ENCODE measurements around the gene HAPLN2. TPM values are rescaled to one million over a fixed set of nuclear protein-coding genes. Genes with fewer than 3 reads are reported as not detected.

The HAPLN2 gene
- total and polyA plus RNA-seq, 2 of the 4 experiments (the other 2 are of a cell fraction): not detected

DNA sequence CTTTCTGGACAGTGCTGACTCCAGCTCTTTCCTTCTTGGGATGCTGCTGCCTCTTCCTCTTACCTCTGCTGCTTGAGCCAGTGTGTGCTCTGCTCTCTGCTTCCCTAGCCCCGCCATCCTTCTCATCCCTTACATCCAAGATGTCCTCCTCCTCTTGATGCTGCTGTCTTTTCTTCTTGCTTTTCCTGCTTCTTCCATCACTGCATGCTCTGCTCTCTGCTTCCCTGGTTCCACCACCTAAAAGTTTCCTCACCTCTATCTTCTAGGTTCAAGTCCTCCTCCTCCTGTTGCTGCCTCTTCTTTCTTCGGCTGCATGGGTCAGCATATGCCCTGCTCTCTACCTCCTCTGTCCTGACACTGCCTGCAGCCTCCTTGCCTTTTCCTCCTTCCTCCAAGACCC lies 24.2 kb upstream of the HAPLN2 start:
- H3K4me2 ChIP-seq (ENCODE audit: low read depth, low read length): no peak overlapping the region
- peaks cover 33% of the 10 kb centered on the region for H3K36me3 ChIP-seq (ENCODE audit: control insufficient read depth, insufficient read depth, low read length)
- intact Hi-C loops (cut with micrococcal nuclease) (no loop called here), dilution Hi-C loops (cut with HindIII; ENCODE audit: low sequenced_read_pairs, unreplicated experiment) (no loop called here), in situ Hi-C loops (cut with MboI; ENCODE audit: low sequenced_read_pairs) (no loop called here)
- H3K9ac ChIP-seq (ENCODE audit: low read depth, low read length): no peak overlapping the region
- no peak overlapping the region for H4K5ac ChIP-seq (ENCODE audit: low read depth, low read length)
- DNase-seq (no peak), ATAC-seq (ENCODE audit: low read depth) (no peak)
- H2AFZ ChIP-seq (replicated peaks; ENCODE audit: low read length, poor library complexity): no peak overlapping the region
- no TSS peak for BruUV-seq (replicated peaks)
- POLR2A ChIA-PET (ENCODE audit: unreplicated experiment): no interaction called here
- H2AK5ac ChIP-seq (ENCODE audit: low read depth, low read length): no peak overlapping the region
- CTCF ChIA-PET: no interaction called here
- H3K79me1 ChIP-seq (ENCODE audit: low read depth in 1 of 2, low read length in 2 of 2): peaks cover 18 to 54% of the 10 kb centered on the region in 2 experiments
- no peak overlapping the region for H3K4me3 ChIP-seq (ENCODE audit: insufficient read depth, low read depth, low read length)
- H3K56ac ChIP-seq (ENCODE audit: extremely low read depth, insufficient read depth, low read length): no peak overlapping the region
- no peaks in the 10 kb centered on the region for H4K20me1 ChIP-seq (ENCODE audit: insufficient read depth, low read length)
- no peak overlapping the region for H3K4ac ChIP-seq (ENCODE audit: low read depth, low read length)
- H3K14ac ChIP-seq (replicated peaks; ENCODE audit: low read depth, low read length): no peak overlapping the region
- H2BK120ac ChIP-seq (ENCODE audit: low read depth, low read length): no peak overlapping the region
- H4K8ac ChIP-seq (ENCODE audit: low read depth in 2 of 2, low read length in 2 of 2): no peak overlapping the region
- no peak overlapping the region for H2BK5ac ChIP-seq (ENCODE audit: low read depth, low read length, poor library complexity, severe bottlenecking)
- H3K23ac ChIP-seq (ENCODE audit: low read depth, low read length): no peak overlapping the region
- H2BK15ac ChIP-seq (ENCODE audit: low read depth, low read length): no peak overlapping the region
- no peak overlapping the region for H3K27ac ChIP-seq (ENCODE audit: insufficient read depth, low read length)
- H3K9me3 ChIP-seq (ENCODE audit: control insufficient read depth, insufficient read depth, low read length): no peaks in the 10 kb centered on the region
- no peak overlapping the region for H2AK9ac ChIP-seq (replicated peaks; ENCODE audit: low read depth, low read length, poor library complexity)
- TF ChIP-seq RAD21 (IDR thresholded peaks at IDR 0.05; ENCODE audit: low read length) (no peak), SMC3 (IDR thresholded peaks at IDR 0.05; ENCODE audit: low read depth, low read length) (no peak), RFX5 (IDR thresholded peaks at IDR 0.05; ENCODE audit: low read depth, low read length) (no peak), POLR2A (IDR thresholded peaks at IDR 0.05; ENCODE audit: low read depth, low read length) (no peak), FOS (IDR thresholded peaks at IDR 0.05; ENCODE audit: low read depth, low read length) (no peak), CHD1 (IDR thresholded peaks at IDR 0.05; ENCODE audit: low read depth, low read length) (no peak), BHLHE40 (IDR thresholded peaks at IDR 0.05; ENCODE audit: low read depth, low read length) (no peak), RCOR1 (IDR thresholded peaks at IDR 0.05; ENCODE audit: insufficient replicate concordance, low read length) (no peak), MAZ (IDR thresholded peaks at IDR 0.05; ENCODE audit: borderline replicate concordance, low read depth, low read length) (no peak)
- TF ChIP-seq, protein P1, sequence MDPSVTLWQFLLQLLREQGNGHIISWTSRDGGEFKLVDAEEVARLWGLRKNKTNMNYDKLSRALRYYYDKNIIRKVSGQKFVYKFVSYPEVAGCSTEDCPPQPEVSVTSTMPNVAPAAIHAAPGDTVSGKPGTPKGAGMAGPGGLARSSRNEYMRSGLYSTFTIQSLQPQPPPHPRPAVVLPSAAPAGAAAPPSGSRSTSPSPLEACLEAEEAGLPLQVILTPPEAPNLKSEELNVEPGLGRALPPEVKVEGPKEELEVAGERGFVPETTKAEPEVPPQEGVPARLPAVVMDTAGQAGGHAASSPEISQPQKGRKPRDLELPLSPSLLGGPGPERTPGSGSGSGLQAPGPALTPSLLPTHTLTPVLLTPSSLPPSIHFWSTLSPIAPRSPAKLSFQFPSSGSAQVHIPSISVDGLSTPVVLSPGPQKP (IDR thresholded peaks at IDR 0.05; ENCODE audit: borderline replicate concordance, low read depth, low read length): no peak
- TF ChIP-seq, protein P2, sequence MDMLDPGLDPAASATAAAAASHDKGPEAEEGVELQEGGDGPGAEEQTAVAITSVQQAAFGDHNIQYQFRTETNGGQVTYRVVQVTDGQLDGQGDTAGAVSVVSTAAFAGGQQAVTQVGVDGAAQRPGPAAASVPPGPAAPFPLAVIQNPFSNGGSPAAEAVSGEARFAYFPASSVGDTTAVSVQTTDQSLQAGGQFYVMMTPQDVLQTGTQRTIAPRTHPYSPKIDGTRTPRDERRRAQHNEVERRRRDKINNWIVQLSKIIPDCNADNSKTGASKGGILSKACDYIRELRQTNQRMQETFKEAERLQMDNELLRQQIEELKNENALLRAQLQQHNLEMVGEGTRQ (IDR thresholded peaks at IDR 0.05; ENCODE audit: low read depth, low read length): no peak
- TF ChIP-seq, protein P3, sequence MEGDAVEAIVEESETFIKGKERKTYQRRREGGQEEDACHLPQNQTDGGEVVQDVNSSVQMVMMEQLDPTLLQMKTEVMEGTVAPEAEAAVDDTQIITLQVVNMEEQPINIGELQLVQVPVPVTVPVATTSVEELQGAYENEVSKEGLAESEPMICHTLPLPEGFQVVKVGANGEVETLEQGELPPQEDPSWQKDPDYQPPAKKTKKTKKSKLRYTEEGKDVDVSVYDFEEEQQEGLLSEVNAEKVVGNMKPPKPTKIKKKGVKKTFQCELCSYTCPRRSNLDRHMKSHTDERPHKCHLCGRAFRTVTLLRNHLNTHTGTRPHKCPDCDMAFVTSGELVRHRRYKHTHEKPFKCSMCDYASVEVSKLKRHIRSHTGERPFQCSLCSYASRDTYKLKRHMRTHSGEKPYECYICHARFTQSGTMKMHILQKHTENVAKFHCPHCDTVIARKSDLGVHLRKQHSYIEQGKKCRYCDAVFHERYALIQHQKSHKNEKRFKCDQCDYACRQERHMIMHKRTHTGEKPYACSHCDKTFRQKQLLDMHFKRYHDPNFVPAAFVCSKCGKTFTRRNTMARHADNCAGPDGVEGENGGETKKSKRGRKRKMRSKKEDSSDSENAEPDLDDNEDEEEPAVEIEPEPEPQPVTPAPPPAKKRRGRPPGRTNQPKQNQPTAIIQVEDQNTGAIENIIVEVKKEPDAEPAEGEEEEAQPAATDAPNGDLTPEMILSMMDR (conservative IDR thresholded peaks at IDR 0.05; ENCODE audit: low read depth, low read length): no peak
- no peak overlapping the region for H3K18ac ChIP-seq (ENCODE audit: low read depth, low read length)
- no peaks in the 10 kb centered on the region for H3K27me3 ChIP-seq (ENCODE audit: control insufficient read depth, insufficient read depth, low read length)
- no peak overlapping the region for H2BK20ac ChIP-seq (ENCODE audit: low read depth, low read length)
- WGBS, 2 experiments (ENCODE audit: extremely low coverage in 2 of 2, insufficient read length in 1 of 2): 100% methylated on average over 2 of the region's 2 CpGs; no CpG with 5 or more reads in 1 of the 2 experiments
- peaks cover 3% of the 10 kb centered on the region; the same call in 1 of the 2 replicates for H3K4me1 ChIP-seq (ENCODE audit: control insufficient read depth, insufficient read depth, low read length)
- H3K9me1 ChIP-seq (ENCODE audit: insufficient read depth, low read length): peaks cover 10% of the 10 kb centered on the region
- no peak overlapping the region for H4K91ac ChIP-seq (ENCODE audit: insufficient read depth, low read depth, low read length)

All from IMR-90 (cell line).